GM23338 (cell line): ENCODE data around the gene DCST2.

Experiments used
- CREB1 ChIP-seq: fragments of 250-450 bp; sonication (Bioruptor Pico); IDR thresholded peaks from 2 replicates; pipeline ENCODE4 v1.5.0; 2020; ENCODE audit warnings: low read depth, mild to moderate bottlenecking, moderate library complexity
- EZH2 ChIP-seq: fragments of 200-600 bp; sonication (generic); IDR thresholded peaks from one replicate; pipeline ENCODE4 v1.8.0; 2017; ENCODE audit warnings: antibody characterized with exemption, mild to moderate bottlenecking, low read depth; ENCODE audit not compliant: unreplicated experiment
- EZH2phosphoT487 ChIP-seq: fragments of 200-600 bp; sonication (generic); IDR thresholded peaks from one replicate; pipeline ENCODE4 v1.8.1; 2018; ENCODE audit warnings: antibody characterized with exemption; ENCODE audit not compliant: unreplicated experiment
- POLR2AphosphoS5 ChIP-seq: IDR thresholded peaks from 2 replicates; pipeline ENCODE4 v1.6.1; 2016; ENCODE audit warnings: antibody characterized with exemption, low read depth
- STAT1 ChIP-seq: IDR thresholded peaks from one replicate; pipeline ENCODE4 v1.6.1; 2016; ENCODE audit warnings: antibody characterized with exemption; ENCODE audit not compliant: unreplicated experiment
- TF ChIP-seq, protein P1 (sequence below), 2 experiments: fragments of 200-600 bp in 1 of 2; sonication (generic) in 1 of 2; conservative IDR thresholded peaks; 2 replicates each; pipeline versions ENCODE4 v1.5.1 to v1.6.1; 2016 to 2017; ENCODE audit warnings: antibody characterized with exemption in 2 of 2, low read depth in 2 of 2, mild to moderate bottlenecking in 2 of 2, moderate library complexity in 1 of 2
- TF ChIP-seq, protein P2 (sequence below): IDR thresholded peaks from one replicate; pipeline ENCODE4 v1.6.1; 2018; ENCODE audit warnings: antibody characterized with exemption; ENCODE audit not compliant: unreplicated experiment

DNA sequence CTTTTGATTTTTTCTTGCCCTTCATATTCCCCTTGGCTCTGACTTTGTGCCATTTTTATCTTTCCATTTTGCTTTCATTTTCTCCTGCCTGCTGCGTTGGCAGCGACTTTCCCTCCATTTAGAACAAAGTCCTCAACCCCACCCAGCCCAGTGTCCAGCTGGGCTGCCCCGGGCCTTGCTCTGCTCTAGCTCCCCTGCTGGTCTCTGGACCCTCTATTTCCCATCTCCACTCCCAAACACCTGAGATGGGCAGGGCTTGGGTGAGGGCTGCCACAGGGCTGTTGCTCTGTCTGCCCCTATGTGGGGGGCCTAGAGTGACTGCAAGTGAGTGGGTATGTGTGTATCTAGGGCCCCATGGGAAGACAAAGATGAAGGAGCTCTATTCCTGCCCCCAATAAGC, 10.2 kb upstream of the DCST2 start:
- TF ChIP-seq EZH2phosphoT487 (no peak), EZH2 (no peak), POLR2AphosphoS5 (no peak), STAT1 (no peak), CREB1 (CRISPR knock-in tag) (no peak)
- TF ChIP-seq, protein P1, sequence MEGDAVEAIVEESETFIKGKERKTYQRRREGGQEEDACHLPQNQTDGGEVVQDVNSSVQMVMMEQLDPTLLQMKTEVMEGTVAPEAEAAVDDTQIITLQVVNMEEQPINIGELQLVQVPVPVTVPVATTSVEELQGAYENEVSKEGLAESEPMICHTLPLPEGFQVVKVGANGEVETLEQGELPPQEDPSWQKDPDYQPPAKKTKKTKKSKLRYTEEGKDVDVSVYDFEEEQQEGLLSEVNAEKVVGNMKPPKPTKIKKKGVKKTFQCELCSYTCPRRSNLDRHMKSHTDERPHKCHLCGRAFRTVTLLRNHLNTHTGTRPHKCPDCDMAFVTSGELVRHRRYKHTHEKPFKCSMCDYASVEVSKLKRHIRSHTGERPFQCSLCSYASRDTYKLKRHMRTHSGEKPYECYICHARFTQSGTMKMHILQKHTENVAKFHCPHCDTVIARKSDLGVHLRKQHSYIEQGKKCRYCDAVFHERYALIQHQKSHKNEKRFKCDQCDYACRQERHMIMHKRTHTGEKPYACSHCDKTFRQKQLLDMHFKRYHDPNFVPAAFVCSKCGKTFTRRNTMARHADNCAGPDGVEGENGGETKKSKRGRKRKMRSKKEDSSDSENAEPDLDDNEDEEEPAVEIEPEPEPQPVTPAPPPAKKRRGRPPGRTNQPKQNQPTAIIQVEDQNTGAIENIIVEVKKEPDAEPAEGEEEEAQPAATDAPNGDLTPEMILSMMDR (conservative IDR thresholded peaks at IDR 0.05; ENCODE audit: low read depth in 2 of 2) = no peak
- TF ChIP-seq, protein P2, sequence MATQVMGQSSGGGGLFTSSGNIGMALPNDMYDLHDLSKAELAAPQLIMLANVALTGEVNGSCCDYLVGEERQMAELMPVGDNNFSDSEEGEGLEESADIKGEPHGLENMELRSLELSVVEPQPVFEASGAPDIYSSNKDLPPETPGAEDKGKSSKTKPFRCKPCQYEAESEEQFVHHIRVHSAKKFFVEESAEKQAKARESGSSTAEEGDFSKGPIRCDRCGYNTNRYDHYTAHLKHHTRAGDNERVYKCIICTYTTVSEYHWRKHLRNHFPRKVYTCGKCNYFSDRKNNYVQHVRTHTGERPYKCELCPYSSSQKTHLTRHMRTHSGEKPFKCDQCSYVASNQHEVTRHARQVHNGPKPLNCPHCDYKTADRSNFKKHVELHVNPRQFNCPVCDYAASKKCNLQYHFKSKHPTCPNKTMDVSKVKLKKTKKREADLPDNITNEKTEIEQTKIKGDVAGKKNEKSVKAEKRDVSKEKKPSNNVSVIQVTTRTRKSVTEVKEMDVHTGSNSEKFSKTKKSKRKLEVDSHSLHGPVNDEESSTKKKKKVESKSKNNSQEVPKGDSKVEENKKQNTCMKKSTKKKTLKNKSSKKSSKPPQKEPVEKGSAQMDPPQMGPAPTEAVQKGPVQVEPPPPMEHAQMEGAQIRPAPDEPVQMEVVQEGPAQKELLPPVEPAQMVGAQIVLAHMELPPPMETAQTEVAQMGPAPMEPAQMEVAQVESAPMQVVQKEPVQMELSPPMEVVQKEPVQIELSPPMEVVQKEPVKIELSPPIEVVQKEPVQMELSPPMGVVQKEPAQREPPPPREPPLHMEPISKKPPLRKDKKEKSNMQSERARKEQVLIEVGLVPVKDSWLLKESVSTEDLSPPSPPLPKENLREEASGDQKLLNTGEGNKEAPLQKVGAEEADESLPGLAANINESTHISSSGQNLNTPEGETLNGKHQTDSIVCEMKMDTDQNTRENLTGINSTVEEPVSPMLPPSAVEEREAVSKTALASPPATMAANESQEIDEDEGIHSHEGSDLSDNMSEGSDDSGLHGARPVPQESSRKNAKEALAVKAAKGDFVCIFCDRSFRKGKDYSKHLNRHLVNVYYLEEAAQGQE = no peak
